Gastrocnemius medialis (tissue), 4 donors: Measurements from ENCODE around the gene PGAM2.

ENCODE experiments used
- CTCF ChIP-seq, 5 experiments: fragments of 450-650 bp in 3 of 5; fragments of 200-600 bp in 2 of 5; sonication (generic) in 2 of 5; IDR thresholded peaks in 4 of 5; conservative IDR thresholded peaks in 1 of 5; 1 replicate in 4 of 5; 2 replicates in 1 of 5; pipeline ENCODE4 v1.5.1; 2016 to 2019; ENCODE audit warnings: antibody characterized with exemption in 5 of 5, mild to moderate bottlenecking in 3 of 5, moderate library complexity in 3 of 5
- POLR2A ChIP-seq, 2 donors: fragments of 450-650 bp; IDR thresholded peaks; one replicate each; pipeline ENCODE4 v1.6.1; 2017; ENCODE audit warnings: antibody characterized with exemption in 2 of 2, mild to moderate bottlenecking in 2 of 2, moderate library complexity in 2 of 2

GRCh38 chr7:44095781-44096180 is 30.4 kb upstream of the PGAM2 start:
- TF ChIP-seq CTCF (IDR thresholded peaks at IDR 0.05 in 4 of 5, conservative IDR thresholded peaks at IDR 0.05 in 1 of 5) (no peak), POLR2A (IDR thresholded peaks at IDR 0.05) (no peak)
